HG03196 (cell line): ENCODE data around the gene EXOC7.

Experiments used
- ATAC-seq: cut with Tn5 transposase; IDR thresholded peaks from one replicate; pipeline ENCODE4 v1.9.1; 2021; ENCODE audit not compliant: unreplicated experiment

Gene EXOC7

GRCh38 chr17:76138234-76138895 lies 34.8 kb upstream of the EXOC7 start:
- ATAC-seq, result no peak

- ATAC-seq, result no peak
These were observed 34.0 kb upstream of the EXOC7 start for GRCh38 chr17:76137351-76138233.

- ATAC-seq, result no peak
These were observed 33.4 kb upstream of the EXOC7 start for GRCh38 chr17:76137001-76137350.

GRCh38 chr17:76136276-76137000 lies 32.9 kb upstream of the EXOC7 start:
- ATAC-seq, result no peak

- ATAC-seq, result no peak
These were observed 32.2 kb upstream of the EXOC7 start for GRCh38 chr17:76135810-76136188.

- ATAC-seq, result no peak
These were observed 31.6 kb upstream of the EXOC7 start for GRCh38 chr17:76134911-76135809.

- ATAC-seq, result no peak
These were observed 29.2 kb upstream of the EXOC7 start for GRCh38 chr17:76132574-76133338.

- ATAC-seq, result no peak
These were observed 28.3 kb upstream of the EXOC7 start for GRCh38 chr17:76131692-76132573.

GRCh38 chr17:76131051-76131691 lies 27.6 kb upstream of the EXOC7 start:
- no peak for ATAC-seq

GRCh38 chr17:76130473-76130872 lies 26.9 kb upstream of the EXOC7 start:
- ATAC-seq, result no peak

GRCh38 chr17:76125922-76126321 lies 22.3 kb upstream of the EXOC7 start:
- ATAC-seq, result no peak

- ATAC-seq, result no peak
These were observed 21.7 kb upstream of the EXOC7 start for GRCh38 chr17:76125391-76125675.

GRCh38 chr17:76124582-76125390 lies 21.2 kb upstream of the EXOC7 start:
- no peak for ATAC-seq

- no peak for ATAC-seq
These were observed 20.4 kb upstream of the EXOC7 start for GRCh38 chr17:76123749-76124581.

GRCh38 chr17:76123191-76123499 lies 19.6 kb upstream of the EXOC7 start:
- ATAC-seq, result no peak

- ATAC-seq, result no peak
These were observed 19.0 kb upstream of the EXOC7 start for GRCh38 chr17:76122431-76123190.
